DOHH2 (cell line): ENCODE results near the gene NFKB1.

Source experiments
- H3F3A ChIP-seq: fragments of 200-600 bp; sonication (generic), shearing (Covaris generic); 2 replicates; pipeline ENCODE4 v1.6.0; 2016; ENCODE audit warnings: antibody characterized with exemption, mild to moderate bottlenecking; ENCODE audit not compliant: control insufficient read depth, insufficient read depth
- H3K27ac ChIP-seq: fragments of 200-600 bp; sonication (generic); 2 replicates; pipeline ENCODE4 v1.5.1; 2014; ENCODE audit warnings: low read depth, mild to moderate bottlenecking, low read length, moderate library complexity
- H3K27me3 ChIP-seq: fragments of 200-600 bp; sonication (generic); 2 replicates; pipeline ENCODE4 v1.6.1; 2014; ENCODE audit warnings: mild to moderate bottlenecking, low read length, mixed read lengths; ENCODE audit not compliant: control insufficient read depth
- H3K36me3 ChIP-seq: fragments of 200-600 bp; sonication (generic); 2 replicates; pipeline ENCODE4 v1.6.1; 2014; ENCODE audit warnings: mild to moderate bottlenecking, low read length, moderate library complexity, mixed read lengths; ENCODE audit not compliant: control insufficient read depth
- H3K4me1 ChIP-seq: fragments of 200-600 bp; sonication (generic); 2 replicates; pipeline ENCODE4 v1.6.1; 2014; ENCODE audit warnings: mild to moderate bottlenecking, low read length, mixed read lengths; ENCODE audit not compliant: control insufficient read depth
- H3K4me2 ChIP-seq: fragments of 200-600 bp; sonication (generic); 2 replicates; pipeline ENCODE4 v1.6.0; 2014; ENCODE audit warnings: mild to moderate bottlenecking, low read length, moderate library complexity
- H3K4me3 ChIP-seq: fragments of 200-600 bp; sonication (generic); 2 replicates; pipeline ENCODE4 v1.5.1; 2014; ENCODE audit warnings: mild to moderate bottlenecking, low read length, mixed read lengths
- H3K79me2 ChIP-seq: fragments of 200-600 bp; sonication (generic); 2 replicates; pipeline ENCODE4 v1.6.1; 2014; ENCODE audit warnings: mild to moderate bottlenecking, low read length, mixed read lengths; ENCODE audit not compliant: control insufficient read depth
- H3K9me2 ChIP-seq: fragments of 200-600 bp; sonication (generic); replicated peaks from 2 replicates; pipeline ENCODE4 v1.6.1; 2014; ENCODE audit warnings: mild to moderate bottlenecking, low read length, mixed read lengths; ENCODE audit not compliant: control insufficient read depth
- H3K9me3 ChIP-seq: fragments of 200-600 bp; sonication (generic); 2 replicates; pipeline ENCODE4 v1.6.1; 2014; ENCODE audit warnings: antibody characterized with exemption, low read length, mixed read lengths; ENCODE audit not compliant: control insufficient read depth, insufficient read depth
- H4K20me1 ChIP-seq: fragments of 200-600 bp; sonication (generic); 2 replicates; pipeline ENCODE4 v1.6.0; 2014; ENCODE audit warnings: low read depth, mild to moderate bottlenecking, antibody characterized with exemption, low read length, moderate library complexity; ENCODE audit not compliant: control insufficient read depth, insufficient read depth
- EZH2phosphoT487 ChIP-seq: fragments of 200-600 bp; sonication (generic); IDR thresholded peaks from 2 replicates; pipeline ENCODE4 v1.6.1; 2017; ENCODE audit warnings: borderline replicate concordance, mild to moderate bottlenecking, antibody characterized with exemption, low read length, moderate library complexity, mixed read lengths
- TF ChIP-seq, protein P1 (sequence below): fragments of 200-600 bp; sonication (generic); IDR thresholded peaks from one replicate; pipeline ENCODE4 v1.5.1; 2014; ENCODE audit warnings: antibody characterized with exemption, mild to moderate bottlenecking, low read depth, low read length; ENCODE audit not compliant: poor library complexity, severe bottlenecking

The NFKB1 gene

DNA sequence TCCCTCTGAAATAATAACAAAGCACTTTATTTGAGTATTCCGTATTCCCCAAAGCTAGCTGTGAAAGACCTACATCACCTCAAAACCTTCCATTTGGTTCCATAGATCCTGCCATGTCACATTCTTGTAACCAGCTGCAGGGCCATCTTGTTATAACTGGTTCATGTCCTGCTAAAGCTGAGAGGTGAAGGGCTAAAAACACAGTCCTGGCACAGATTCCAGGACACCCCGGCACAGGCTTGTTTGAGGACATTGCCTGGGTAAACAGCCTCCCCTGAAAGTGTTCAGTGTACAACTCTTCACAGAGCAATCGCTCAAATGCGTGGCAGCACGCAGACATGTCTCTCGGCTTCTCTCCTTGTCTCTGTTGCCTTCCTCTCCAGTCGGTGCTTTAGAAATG lies 130.5 kb downstream of the NFKB1 start:
- no peaks in the 10 kb centered on the region for H3K27me3 ChIP-seq
- no peaks in the 10 kb centered on the region for H3K9me3 ChIP-seq
- TF ChIP-seq, protein P1, sequence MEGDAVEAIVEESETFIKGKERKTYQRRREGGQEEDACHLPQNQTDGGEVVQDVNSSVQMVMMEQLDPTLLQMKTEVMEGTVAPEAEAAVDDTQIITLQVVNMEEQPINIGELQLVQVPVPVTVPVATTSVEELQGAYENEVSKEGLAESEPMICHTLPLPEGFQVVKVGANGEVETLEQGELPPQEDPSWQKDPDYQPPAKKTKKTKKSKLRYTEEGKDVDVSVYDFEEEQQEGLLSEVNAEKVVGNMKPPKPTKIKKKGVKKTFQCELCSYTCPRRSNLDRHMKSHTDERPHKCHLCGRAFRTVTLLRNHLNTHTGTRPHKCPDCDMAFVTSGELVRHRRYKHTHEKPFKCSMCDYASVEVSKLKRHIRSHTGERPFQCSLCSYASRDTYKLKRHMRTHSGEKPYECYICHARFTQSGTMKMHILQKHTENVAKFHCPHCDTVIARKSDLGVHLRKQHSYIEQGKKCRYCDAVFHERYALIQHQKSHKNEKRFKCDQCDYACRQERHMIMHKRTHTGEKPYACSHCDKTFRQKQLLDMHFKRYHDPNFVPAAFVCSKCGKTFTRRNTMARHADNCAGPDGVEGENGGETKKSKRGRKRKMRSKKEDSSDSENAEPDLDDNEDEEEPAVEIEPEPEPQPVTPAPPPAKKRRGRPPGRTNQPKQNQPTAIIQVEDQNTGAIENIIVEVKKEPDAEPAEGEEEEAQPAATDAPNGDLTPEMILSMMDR = no peak
- TF ChIP-seq EZH2phosphoT487 = no peak
- H3K4me3 ChIP-seq = no peak overlapping the region
- no peaks in the 10 kb centered on the region for H4K20me1 ChIP-seq
- H3K79me2 ChIP-seq = no peaks in the 10 kb centered on the region
- H3K36me3 ChIP-seq = peaks cover 6% of the 10 kb centered on the region; the same call in 1 of the 2 replicates
- no peaks in the 10 kb centered on the region for H3K4me1 ChIP-seq
- no peaks in the 10 kb centered on the region for H3K9me2 ChIP-seq
- H3F3A ChIP-seq = no peaks in the 10 kb centered on the region
- H3K4me2 ChIP-seq = no peak overlapping the region
- no peak overlapping the region for H3K27ac ChIP-seq

DNA sequence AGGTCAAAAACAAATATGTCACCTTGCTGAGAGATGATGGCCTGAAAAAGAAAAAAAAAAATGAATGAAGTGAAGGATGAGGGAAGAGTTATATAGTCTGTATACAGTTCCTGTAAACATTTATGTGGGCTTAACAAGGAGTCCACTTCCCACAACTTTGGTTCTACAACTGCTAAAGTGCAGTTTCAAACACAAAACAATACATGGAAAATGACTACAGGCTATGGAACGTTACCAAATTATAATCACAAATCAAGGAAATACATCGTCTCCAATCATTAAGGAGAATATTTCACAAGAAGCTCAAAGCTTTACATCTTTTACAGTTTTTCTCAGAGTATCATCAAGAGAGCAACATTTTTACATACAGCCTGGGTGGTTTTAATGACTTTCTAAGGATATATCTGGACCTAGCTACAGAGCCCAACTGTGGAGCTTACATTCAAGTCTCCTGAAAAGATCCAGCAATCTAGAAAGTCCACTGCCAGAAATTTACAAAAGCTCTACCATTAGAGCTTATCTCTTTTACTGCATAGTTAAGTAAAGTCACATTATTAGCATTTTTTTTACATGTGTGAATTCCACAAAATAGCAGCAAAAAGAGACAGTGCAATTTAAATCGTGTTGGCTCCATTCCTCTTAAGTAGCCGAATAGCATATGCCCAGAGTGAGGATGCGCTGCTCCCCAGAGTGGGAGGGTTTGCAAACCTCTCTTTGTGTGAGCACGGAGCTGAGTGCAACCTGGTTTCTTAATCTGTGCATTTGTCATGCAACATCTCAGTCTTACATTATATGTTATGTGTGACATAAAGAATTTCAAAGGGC lies 131.3 kb downstream of the NFKB1 start:
- H3K27ac ChIP-seq = no peak overlapping the region
- no peaks in the 10 kb centered on the region for H3K9me2 ChIP-seq
- no peak overlapping the region for H3K4me2 ChIP-seq
- H3K27me3 ChIP-seq = no peaks in the 10 kb centered on the region
- TF ChIP-seq EZH2phosphoT487 = no peak
- TF ChIP-seq, protein P1 = no peak
- H3K36me3 ChIP-seq = peaks cover 6% of the 10 kb centered on the region; the same call in 1 of the 2 replicates
- H3K4me3 ChIP-seq = no peak overlapping the region
- H4K20me1 ChIP-seq = no peaks in the 10 kb centered on the region
- no peaks in the 10 kb centered on the region for H3K9me3 ChIP-seq
- H3F3A ChIP-seq = no peaks in the 10 kb centered on the region
- H3K4me1 ChIP-seq = no peaks in the 10 kb centered on the region
- H3K79me2 ChIP-seq = no peaks in the 10 kb centered on the region

DNA sequence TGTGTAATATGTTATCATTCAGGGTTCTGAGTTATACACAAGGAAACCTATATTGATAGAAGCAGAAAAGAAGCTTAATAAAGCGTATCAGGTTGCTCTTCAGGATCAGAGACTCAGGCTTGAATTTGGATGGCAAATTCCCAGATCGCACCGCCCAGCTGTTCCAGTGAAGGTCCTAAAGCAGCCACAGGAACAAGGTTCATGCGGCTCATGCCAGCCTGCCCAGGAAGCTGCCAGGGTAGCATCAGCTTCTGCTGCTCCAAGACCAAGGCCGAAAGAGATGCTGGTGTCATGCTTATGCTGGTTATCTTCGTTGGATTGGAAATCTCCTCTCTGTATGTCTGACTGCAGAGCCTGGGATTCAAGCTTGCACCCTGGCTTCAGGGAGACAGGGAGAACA lies 131.9 kb downstream of the NFKB1 start:
- TF ChIP-seq EZH2phosphoT487 = no peak
- TF ChIP-seq, protein P1 = no peak
- Histone ChIP-seq H3K4me3 (no peak overlapping the region), H3K9me2 (no peaks in the 10 kb centered on the region), H3K9me3 (no peaks in the 10 kb centered on the region), H3K36me3 (peaks cover 9% of the 10 kb centered on the region; the same call in 1 of the 2 replicates), H4K20me1 (no peaks in the 10 kb centered on the region), H3K4me2 (no peak overlapping the region), H3K79me2 (no peaks in the 10 kb centered on the region), H3K4me1 (no peaks in the 10 kb centered on the region), H3K27me3 (no peaks in the 10 kb centered on the region), H3K27ac (no peak overlapping the region), H3F3A (no peaks in the 10 kb centered on the region)
